Metanephros (tissue), 2 donors: ENCODE results near the gene PCNX1. TPM values are rescaled to one million over a fixed set of nuclear protein-coding genes. Genes with fewer than 3 reads are reported as not detected.

Experiments
- small RNA-seq: library from RNA; depleted of rRNA; stranded (forward); fragments of <200 nt; gene quantifications from one replicate; pipeline ENCODE3, GENCODE V24; 2014; ENCODE audit warnings: low replicate concordance
- total RNA-seq: library from RNA; depleted of rRNA; stranded (reverse); fragments of >200 nt; gene quantifications from one replicate; pipeline ENCODE4 v1.2.3, GENCODE V29; 2014

Gene PCNX1
- 85.7 TPM for total RNA-seq

GRCh38 chr14:70907176-70907995 lies at the start of gene PCNX1:
TSS of gene PCNX1 (plus strand) at chr14:70907459. CDS start at chr14:70907851, 392 bp downstream.

Small RNAs within 50 kb of the gene (small RNA-seq; reads per million reads assigned to genes)
- gene AC005230.1 (not detected), gene GTF3AP2 (not detected)

Other genes starting within 250 kb of the PCNX1 start
- gene MAP3K9, start 97.9 kb upstream of the PCNX1 start, total RNA-seq = 4.0 TPM